Hindlimb muscle (tissue), 1 donor: Measurements from ENCODE around the gene UGT2B7. TPM values are rescaled to one million over a fixed set of nuclear protein-coding genes. Genes with fewer than 3 reads are reported as not detected.
"Not testable (repeated sequence)": the region's sequence is repeated elsewhere in the genome, so short reads cannot be mapped to it uniquely, and the experiment has no call there.

Experiments used
- DNase-seq: peaks from one replicate; pipeline ENCODE4 v3.0.0-alpha.2; 2013
- polyA plus RNA-seq: library from polyadenylated mRNA; unstranded; fragments of 120-200 nt; gene quantifications from one replicate; pipeline ENCODE4 v1.2.1, GENCODE V29; 2013; ENCODE audit not compliant: insufficient read length

UGT2B7 gene
- polyA plus RNA-seq, 1 donor, result not detected

GRCh38 chr4:69088473-69088872 is 7.8 kb upstream of the UGT2B7 start:
- no peak for DNase-seq

DNA sequence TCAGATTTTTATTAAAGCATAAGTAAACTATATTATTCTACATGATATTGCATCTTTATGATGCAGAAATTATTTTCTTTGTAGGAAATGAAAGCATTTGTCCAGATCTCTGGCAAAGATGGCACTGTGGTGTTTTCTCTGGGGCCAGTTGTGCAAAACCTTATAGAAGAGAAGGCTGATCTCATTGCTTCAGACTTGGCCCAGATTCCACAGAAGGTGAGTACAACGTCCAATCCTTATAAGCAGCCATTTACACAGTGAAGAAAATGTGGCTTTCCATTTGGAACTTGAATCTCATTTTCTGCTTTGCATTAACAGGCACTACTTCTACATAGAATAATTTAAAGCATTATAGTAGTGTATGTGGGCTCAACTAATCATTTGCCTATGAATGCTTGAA is 6.9 kb upstream of the UGT2B7 start:
- no peak for DNase-seq

DNA sequence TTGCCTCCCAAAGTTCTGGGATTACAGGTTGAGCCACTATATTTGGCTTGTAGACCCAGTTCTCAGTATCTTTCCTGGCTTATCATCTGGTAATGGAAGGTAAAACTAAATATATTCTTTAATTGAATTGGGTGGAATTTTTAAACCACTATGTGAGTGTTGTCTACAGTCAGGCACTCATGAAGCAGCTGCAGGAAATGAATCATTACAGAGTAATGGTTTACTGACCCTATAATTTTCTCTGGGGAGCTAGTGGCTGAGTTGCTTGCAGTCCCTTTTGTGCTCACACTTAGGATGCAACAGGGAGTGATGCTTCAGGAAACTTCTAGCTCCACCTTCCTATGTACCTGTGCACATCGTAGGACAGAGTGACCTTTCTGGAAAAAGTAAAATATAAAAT is 4.1 kb upstream of the UGT2B7 start:
- no peak for DNase-seq

DNA sequence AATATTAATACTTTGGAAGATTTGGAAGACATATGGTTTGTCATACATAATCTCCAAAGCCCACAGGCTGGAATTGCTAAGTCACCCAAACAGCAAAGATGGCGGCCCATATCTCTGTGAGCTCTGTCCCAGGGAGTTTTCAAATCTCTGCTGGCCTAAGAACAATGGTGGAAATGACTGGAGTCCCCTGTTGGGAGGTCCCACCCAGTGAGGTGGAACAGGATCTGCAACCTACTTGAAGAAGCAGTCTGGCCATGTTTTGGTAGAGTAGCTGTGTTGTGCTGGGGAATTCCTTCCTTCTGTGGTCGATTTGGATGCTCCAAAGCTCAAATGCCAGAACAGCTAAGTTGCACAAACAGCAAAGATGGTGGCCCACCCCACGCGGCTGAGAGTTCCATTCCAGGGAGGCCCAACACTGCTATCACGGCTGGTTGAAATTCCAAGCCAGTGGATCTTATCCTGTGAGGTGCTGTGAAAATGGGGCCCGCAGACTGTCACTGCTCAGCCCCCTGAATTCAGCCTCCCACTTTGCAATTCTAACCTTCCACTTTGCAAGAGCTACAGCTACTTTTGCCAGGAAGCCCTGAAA is 3.2 kb upstream of the UGT2B7 start:
- DNase-seq, result no peak

DNA sequence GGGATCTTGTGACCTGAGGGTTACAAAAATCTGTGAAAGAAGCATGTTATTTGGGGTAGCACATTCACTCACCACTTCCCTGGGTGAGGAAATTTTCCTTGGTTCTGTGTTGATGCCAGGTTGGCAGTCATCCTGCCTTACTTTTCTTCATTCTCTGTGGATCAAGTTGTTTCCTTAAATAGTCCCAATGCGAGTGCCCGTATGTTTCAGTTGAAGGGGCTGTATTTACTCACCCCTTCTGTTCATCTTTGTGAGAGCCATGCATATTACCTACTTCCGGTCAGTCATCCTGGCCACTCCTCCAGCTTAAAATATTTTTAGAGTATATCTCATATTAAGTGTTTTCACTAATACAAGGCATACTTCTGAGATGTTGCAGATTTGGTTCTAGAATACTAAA is 2.6 kb upstream of the UGT2B7 start:
- DNase-seq, result no peak

DNA sequence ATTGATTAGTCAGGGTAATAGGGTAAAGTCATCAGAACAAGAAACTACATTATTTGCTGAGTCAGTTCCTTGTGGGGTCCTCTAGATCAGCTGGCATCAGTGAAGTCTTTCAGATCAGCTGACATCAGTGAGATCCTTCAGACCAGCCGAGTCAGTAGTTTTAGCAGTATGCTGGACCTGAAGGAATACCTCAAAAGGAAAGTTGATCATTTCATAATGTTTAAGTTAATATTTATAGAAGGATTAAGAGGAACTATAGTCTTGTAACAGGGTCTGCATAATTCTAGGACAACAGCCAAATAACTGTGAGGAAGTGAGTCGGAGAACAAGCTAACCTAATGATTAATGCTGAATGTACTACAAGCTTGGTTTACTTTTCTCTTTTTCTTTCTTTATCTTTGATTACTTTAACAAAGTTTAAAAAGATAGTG is 958 bp upstream of the UGT2B7 start:
- no peak for DNase-seq

DNA sequence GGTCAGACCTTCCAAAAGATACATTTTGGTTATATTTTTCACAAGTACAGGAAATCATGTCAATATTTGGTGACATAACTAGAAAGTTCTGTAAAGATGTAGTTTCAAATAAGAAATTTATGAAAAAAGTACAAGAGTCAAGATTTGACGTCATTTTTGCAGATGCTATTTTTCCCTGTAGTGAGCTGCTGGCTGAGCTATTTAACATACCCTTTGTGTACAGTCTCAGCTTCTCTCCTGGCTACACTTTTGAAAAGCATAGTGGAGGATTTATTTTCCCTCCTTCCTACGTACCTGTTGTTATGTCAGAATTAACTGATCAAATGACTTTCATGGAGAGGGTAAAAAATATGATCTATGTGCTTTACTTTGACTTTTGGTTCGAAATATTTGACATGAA is 536 bp downstream of the UGT2B7 start:
- no peak for DNase-seq

- DNase-seq, result no peak
These were observed 2.2 kb downstream of the UGT2B7 start for GRCh38 chr4:69098470-69098869.

DNA sequence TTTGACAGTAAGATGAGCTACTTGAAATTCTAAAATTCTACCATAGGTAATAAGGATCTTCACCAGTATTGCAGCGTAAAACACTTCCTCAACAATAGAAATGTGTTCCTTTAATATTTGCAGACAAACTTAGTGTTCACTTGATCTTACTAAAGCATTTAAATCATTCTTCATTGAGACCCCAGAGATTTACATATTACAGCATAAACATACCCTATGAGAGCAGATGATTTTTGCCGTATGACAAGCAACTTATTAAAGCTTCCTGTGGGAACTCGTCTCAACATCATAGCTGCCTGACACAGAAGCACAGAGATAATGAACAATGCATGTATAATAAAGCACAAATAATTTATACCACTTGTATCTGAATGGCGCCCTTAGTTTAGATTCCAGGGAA is 3.6 kb downstream of the UGT2B7 start:
- no peak for DNase-seq

- not testable (repeated sequence) for DNase-seq
These were observed 6.4 kb downstream of the UGT2B7 start for GRCh38 chr4:69102668-69103067.

DNA sequence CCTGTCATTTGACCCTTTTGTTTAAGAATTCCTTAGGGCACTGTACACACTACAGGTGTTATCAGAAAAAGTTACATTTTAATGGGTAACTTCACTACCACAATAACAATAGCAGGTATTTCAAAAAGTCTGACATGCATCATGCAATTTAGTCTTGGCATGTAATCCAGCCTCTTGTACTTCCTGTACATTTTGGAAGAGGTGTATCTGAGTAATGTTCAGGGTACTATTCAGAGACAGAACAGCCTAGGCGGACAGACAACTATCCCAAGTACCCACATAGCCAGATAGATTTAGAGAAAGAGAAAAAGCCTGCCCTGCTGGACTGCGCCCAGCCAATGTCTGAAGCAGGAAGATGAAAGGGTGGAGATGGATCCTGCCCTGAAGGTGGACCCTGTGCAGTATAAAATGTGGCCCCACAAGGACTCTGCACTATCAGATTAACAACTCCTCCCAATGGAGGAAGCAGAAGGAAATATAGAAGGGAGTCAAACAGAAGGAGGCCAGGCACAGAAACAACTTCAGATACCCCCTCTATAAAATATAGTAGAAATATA is 8.5 kb downstream of the UGT2B7 start:
- DNase-seq, result no peak

DNA sequence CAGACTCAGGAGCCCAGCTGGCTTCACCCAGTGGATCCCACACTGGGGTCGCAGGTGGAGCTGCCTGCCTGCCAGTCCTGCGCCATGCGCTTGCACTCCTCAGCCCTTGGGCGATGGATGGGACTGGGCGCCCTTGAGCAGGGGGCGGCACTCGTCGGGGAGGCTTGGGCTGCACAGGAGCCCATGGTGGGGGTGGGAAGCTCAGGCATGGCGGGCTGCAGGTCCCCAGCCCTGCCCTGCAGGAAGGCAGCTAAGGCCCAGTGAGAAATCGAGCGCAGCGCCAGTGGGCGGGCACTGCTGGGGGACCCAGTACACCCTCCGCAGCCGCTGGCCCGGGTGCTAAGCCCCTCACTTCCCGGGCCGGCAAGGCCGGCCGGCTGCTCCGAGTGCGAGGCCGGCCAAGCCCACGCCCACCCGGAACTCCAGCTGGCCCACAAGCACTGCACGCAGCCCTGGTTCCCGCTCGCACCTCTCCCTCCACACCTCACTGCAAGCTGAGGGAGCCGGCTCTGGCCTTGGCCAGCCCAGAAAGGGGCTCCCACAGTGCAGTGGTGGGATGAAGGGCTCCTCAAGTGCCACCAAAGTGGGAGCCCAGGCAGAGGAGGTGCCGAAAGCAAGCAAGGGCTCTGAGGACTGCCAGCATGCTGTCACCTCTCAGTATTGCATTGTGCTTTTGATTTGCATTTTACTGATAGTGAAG is 19.0 kb downstream of the UGT2B7 start:
- DNase-seq, result not testable (repeated sequence)

GRCh38 chr4:69115851-69116213 is 19.6 kb downstream of the UGT2B7 start:
- DNase-seq, result no peak

GRCh38 chr4:69116645-69117321 is 20.5 kb downstream of the UGT2B7 start:
- no peak for DNase-seq

GRCh38 chr4:69120870-69121269 is 24.6 kb downstream of the UGT2B7 start:
- DNase-seq, result no peak

- DNase-seq, result no peak
These were observed 26.2 kb downstream of the UGT2B7 start for GRCh38 chr4:69122476-69122875.

- no peak for DNase-seq
These were observed 28.7 kb downstream of the UGT2B7 start for GRCh38 chr4:69124941-69125340.

DNA sequence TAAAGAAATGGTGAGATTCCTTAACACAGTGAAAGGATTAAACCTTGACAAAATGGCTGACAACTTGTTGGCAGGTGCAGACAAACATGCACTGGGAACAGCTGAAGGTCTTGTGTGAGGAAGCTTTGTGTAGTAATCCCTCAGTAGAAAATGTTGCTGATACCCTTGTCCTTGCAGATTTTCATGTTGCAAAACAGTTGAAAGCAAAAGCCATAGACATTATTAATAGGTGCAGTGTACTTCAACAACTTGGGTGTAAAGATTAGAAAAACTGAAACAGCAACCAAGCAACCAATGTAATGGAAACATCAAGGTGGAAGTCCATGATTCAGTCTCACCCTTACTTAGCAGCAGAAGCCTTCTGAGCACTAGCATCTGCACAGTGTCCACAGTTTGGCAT is 29.8 kb downstream of the UGT2B7 start:
- no peak for DNase-seq

- DNase-seq, result no peak
These were observed 37.7 kb downstream of the UGT2B7 start for GRCh38 chr4:69133993-69134392.

- no peak for DNase-seq
These were observed 38.2 kb downstream of the UGT2B7 start for GRCh38 chr4:69134471-69134870.

- DNase-seq, result no peak
These were observed 45.0 kb downstream of the UGT2B7 start for GRCh38 chr4:69141320-69141719.

GRCh38 chr4:69147334-69147733 is 51.1 kb downstream of the UGT2B7 start:
- no peak for DNase-seq

DNA sequence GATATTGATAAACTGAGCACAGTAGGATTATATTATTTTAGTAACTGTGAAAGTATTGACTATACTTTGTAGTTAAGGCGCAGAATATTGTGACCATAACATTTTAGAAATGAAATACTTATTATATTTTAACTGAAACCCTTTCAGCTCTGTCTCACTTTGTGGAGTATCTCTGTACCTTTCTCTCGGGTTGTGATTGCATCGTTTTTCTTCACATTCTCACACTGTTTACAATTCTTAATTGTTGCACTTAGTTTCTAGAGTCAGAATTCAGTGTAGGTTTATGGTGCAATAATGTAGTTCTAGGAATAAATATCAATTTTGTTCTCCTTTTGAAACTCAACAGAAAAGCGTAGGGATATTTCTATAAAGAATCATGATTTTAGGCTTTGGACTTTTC is 57.7 kb downstream of the UGT2B7 start:
- no peak for DNase-seq

DNA sequence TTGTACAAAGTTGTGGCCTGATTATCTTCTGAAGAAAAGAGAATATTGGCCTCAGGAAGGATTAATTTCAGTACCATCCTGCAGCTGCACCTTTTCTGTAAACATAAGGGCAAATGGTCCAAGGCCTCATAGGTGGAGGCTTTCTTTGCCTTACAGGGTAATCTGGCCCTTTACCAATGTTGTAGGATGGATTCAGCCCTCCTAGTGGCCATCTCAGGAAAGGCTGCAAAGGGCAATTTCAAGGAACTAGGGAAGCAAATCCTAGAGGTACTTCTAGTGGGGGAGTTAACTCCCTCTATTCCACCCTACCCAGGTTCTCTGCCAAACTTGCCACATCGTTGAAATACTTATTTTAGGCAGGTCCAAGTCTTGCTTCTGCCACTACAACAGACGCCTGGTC is 60.6 kb downstream of the UGT2B7 start:
- no peak for DNase-seq
